LNCAP (cell line): ENCODE data around the gene ENG.

ENCODE experiments used
- TF ChIP-seq, protein P1 (sequence below): fragments of 450-650 bp; IDR thresholded peaks from 2 replicates; pipeline ENCODE4 v1.5.1; 2017; ENCODE audit warnings: mild to moderate bottlenecking

Gene ENG

GRCh38 chr9:127841087-127841835 lies 13.2 kb downstream of the ENG start:
- TF ChIP-seq, protein P1, sequence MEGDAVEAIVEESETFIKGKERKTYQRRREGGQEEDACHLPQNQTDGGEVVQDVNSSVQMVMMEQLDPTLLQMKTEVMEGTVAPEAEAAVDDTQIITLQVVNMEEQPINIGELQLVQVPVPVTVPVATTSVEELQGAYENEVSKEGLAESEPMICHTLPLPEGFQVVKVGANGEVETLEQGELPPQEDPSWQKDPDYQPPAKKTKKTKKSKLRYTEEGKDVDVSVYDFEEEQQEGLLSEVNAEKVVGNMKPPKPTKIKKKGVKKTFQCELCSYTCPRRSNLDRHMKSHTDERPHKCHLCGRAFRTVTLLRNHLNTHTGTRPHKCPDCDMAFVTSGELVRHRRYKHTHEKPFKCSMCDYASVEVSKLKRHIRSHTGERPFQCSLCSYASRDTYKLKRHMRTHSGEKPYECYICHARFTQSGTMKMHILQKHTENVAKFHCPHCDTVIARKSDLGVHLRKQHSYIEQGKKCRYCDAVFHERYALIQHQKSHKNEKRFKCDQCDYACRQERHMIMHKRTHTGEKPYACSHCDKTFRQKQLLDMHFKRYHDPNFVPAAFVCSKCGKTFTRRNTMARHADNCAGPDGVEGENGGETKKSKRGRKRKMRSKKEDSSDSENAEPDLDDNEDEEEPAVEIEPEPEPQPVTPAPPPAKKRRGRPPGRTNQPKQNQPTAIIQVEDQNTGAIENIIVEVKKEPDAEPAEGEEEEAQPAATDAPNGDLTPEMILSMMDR, result no peak

DNA sequence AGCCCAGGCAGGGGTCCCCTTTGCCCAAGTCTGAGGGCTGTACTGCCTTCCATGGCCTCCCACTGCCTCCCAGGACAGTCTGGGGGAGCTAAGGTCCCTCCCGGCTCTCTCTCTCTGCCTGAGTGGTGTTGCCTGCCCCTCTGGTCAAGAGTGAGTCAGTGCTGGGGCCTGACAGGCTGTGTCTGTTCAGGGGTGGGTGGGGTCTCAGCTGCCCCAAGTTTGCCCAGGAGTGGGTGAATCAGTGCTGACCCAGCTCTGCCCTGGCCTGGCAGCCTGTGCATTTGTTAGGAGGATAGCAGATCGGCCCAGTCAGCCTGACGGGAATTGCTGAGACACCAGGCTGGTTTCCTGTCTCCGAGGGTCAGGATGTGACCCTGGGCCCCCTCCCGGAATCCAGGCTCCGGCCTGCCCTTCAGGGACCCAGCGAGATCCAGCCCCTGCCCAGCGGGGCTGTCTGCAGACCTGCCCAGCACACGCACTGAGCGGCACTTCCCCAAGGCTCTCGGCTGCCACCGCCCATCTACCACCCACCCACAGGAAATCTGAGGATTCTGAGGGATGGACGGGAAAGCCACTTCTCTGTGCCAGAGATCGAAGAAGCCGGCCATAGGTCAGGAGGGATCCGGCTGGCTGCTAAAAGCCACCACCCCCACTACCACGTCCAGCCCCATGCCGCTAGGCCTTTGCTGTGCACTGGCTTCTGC lies 15.9 kb downstream of the ENG start:
- TF ChIP-seq, protein P1, result no peak

DNA sequence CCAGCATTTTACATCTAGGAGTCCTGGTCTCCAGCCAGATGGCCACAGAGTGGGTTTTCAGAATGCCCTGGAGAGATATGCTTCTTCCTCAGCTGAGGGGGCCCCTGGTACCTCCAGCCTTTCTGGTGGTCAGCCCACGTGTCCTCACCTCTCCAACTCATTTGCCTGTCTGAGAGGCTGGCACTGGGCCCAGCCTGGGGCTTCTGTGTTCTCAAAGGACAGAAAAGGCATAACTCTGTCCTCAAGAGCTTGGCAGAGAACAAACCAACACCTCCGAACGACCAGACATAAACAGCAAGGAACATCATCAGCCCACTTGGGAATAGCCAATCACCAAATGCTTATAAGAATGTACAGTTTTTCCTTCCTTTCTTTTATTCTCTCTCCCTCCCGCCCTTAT lies 17.1 kb downstream of the ENG start:
- TF ChIP-seq, protein P1, result no peak

DNA sequence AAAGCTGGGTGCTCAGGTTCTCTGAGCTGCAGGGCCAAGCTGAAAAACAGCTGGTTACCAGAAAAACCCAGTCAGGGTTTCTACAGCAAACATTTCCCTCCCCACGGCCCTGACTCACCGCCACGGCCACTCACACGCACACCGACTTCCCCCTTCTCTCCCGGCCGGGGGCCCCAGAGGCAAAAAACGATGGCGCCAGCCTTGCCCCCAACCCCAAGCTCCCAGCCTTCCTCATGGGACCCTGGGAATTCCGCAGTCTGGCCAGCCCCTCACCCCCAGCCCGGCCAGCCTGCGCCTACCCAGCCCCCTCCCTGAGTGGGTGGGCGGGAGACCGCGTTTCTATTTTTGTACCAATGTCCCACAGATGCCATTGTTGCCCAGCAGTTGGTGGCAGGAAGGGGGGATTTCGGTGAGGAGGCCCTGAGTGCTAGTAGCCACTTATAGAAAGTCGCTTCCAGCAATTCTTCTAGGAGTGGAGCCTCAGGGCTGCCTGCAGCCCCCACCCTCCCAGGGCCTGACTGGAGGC lies 18.4 kb downstream of the ENG start:
- TF ChIP-seq, protein P1, result no peak

GRCh38 chr9:127833555-127833954 lies 20.9 kb downstream of the ENG start:
- TF ChIP-seq, protein P1, result no peak

DNA sequence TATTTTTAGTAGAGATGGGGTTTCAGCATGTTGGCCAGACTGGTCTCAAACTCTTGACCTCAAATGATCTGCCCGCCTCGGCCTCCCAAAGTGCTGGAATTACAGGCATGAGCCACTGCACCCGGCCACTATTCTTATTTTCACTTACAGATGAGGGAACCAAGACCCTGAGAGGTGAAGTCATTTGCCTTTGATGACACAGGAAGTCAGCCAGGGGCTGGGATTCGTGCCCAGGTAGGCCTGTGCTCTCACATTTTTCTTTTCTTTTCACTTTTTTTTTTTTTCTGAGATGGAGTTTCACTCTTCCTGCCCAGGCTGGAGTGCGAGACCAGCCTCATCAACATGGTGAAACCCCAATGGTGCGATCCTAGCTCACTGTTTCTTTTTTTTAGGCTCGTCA lies 22.2 kb downstream of the ENG start:
- TF ChIP-seq, protein P1, result no peak

GRCh38 chr9:127829205-127829906 lies 25.1 kb downstream of the ENG start:
- TF ChIP-seq, protein P1, result no peak
